Caco-2 (cell line): Measurements from ENCODE around the gene ELL2. TPM values are rescaled to one million over a fixed set of nuclear protein-coding genes. Genes with fewer than 3 reads are reported as not detected.
"Not testable (repeated sequence)": the region's sequence is repeated elsewhere in the genome, so short reads cannot be mapped to it uniquely, and the experiment has no call there.

Source experiments
- BruUV-seq: library from RNA; stranded (reverse); fragments of 400-500 nt; replicated peaks from 2 replicates; lab custom pipeline; 2021; lab: Mats Ljungman, UMichigan
- CTCF ChIA-PET: fragments of 300-600 bp; sonication (Branson Sonifier 250); formaldehyde crosslinking; loops from one replicate; lab custom pipeline; 2022; ENCODE audit warnings: antibody characterized with exemption; lab: Charles Lee
- POLR2A ChIA-PET: fragments of 300-600 bp; sonication (Branson Sonifier 250); formaldehyde crosslinking; loops from one replicate; lab custom pipeline; 2022; ENCODE audit warnings: antibody characterized with exemption; lab: Charles Lee
- DNase-seq, 2 experiments: peaks; one replicate each; pipeline versions ENCODE4 v3.0.0 to v3.0.0-alpha.2; 2020 to 2022
- H3K27me3 ChIP-seq: replicated peaks from 2 replicates; pipeline ENCODE4 v1.6.0; 2011; ENCODE audit warnings: low read length; ENCODE audit not compliant: control insufficient read depth, insufficient read depth
- H3K36me3 ChIP-seq: 2 replicates; pipeline ENCODE4 v1.5.1; 2011; ENCODE audit warnings: low read length; ENCODE audit not compliant: control insufficient read depth, insufficient read depth
- H3K4me1 ChIP-seq: fragments of 250-450 bp; sonication (Bioruptor Pico); 2 replicates; pipeline ENCODE4 v1.5.1; 2020; ENCODE audit warnings: mild to moderate bottlenecking
- H3K4me3 ChIP-seq: 2 replicates; pipeline ENCODE4 v1.5.1; 2011; ENCODE audit warnings: low read depth, mild to moderate bottlenecking, control low read depth, low read length
- H3K9me3 ChIP-seq: fragments of 250-450 bp; sonication (Bioruptor Pico); 2 replicates; pipeline ENCODE4 v1.5.1; 2020; ENCODE audit warnings: mild to moderate bottlenecking, moderate library complexity
- H3K27ac Mint-ChIP-seq: one replicate; pipeline ENCODE4 v1.8.0; 2022; ENCODE audit warnings: mixed read lengths; ENCODE audit not compliant: unreplicated experiment
- H3K27me3 Mint-ChIP-seq: one replicate; pipeline ENCODE4 v1.8.0; 2022; ENCODE audit warnings: mixed read lengths; ENCODE audit not compliant: insufficient read depth, unreplicated experiment
- H3K36me3 Mint-ChIP-seq: one replicate; pipeline ENCODE4 v1.8.0; 2022; ENCODE audit warnings: mild to moderate bottlenecking, mixed read lengths; ENCODE audit not compliant: insufficient read depth, unreplicated experiment
- H3K4me1 Mint-ChIP-seq: one replicate; pipeline ENCODE4 v1.8.0; 2022; ENCODE audit warnings: low read depth, mixed read lengths; ENCODE audit not compliant: unreplicated experiment
- H3K4me3 Mint-ChIP-seq: one replicate; pipeline ENCODE4 v1.8.0; 2022; ENCODE audit warnings: mild to moderate bottlenecking, moderate library complexity, mixed read lengths; ENCODE audit not compliant: unreplicated experiment
- H3K9me3 Mint-ChIP-seq: one replicate; pipeline ENCODE4 v1.8.0; 2022; ENCODE audit warnings: mixed read lengths; ENCODE audit not compliant: unreplicated experiment
- intact Hi-C: fragments of 100-400 bp; cut with micrococcal nuclease; formaldehyde crosslinking; loops from one replicate; pipeline ENCODE4 v1.10.0; 2022; ENCODE audit not compliant: unreplicated experiment
- total RNA-seq: library from RNA; stranded (reverse); gene quantifications from 2 replicates; pipeline ENCODE4 v1.2.3, GENCODE V29; 2022
- TF ChIP-seq, protein P1 (sequence below), 2 experiments: fragments of 200-600 bp in 1 of 2; IDR thresholded peaks; 1 replicate in 1 of 2; 2 replicates in 1 of 2; pipeline versions ENCODE4 v1.5.1 to v1.8.0; 2011 to 2022; ENCODE audit warnings: antibody characterized with exemption in 1 of 2, control low read depth in 1 of 2, inconsistent platforms in 1 of 2, low read depth in 1 of 2, low read length in 1 of 2, mild to moderate bottlenecking in 1 of 2, moderate library complexity in 1 of 2; ENCODE audit not compliant: insufficient read depth in 1 of 2, severe bottlenecking in 1 of 2, unreplicated experiment in 1 of 2

Gene ELL2
- total RNA-seq, 1 experiment from 2014 or later: 81.0 TPM

DNA sequence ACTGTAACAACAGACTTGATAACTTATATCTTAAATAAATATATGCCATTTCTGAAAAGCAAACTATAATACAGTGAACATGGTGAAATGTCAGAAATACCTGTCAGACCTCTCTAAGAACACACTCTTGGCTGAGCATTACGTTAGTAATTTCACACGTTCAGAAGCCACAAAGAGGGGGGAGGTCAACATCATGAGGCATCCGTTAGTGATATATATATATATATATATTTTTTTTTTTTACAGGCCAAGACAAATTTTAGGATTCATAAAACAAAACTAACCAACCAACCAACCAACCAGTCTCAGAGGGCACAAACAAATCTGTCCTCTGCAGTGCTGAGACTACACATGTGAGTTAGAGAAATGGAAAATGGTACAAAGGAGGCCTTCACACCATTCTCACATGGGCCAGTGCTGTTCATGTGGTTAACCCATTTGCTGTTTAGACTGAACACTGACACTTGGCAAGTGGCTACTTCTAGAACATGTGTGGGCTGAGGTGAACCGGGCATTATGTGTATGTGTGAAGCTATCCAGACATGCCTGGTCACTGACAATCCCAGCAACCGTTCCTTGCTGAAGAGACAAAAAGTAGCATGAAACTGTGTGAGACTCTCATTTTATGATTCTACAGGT, 54.5 kb downstream of the ELL2 start:
- Histone ChIP-seq H3K27me3 (no peaks in the 10 kb centered on the region), H3K36me3 (peaks cover 3% of the 10 kb centered on the region), H3K9me3 (no peaks in the 10 kb centered on the region), H3K4me1 (peaks cover 17% of the 10 kb centered on the region), H3K4me3 (no peak overlapping the region)
- H3K4me3 Mint-ChIP-seq: no peak overlapping the region
- intact Hi-C loops: no loop called here
- TF ChIP-seq, protein P1, sequence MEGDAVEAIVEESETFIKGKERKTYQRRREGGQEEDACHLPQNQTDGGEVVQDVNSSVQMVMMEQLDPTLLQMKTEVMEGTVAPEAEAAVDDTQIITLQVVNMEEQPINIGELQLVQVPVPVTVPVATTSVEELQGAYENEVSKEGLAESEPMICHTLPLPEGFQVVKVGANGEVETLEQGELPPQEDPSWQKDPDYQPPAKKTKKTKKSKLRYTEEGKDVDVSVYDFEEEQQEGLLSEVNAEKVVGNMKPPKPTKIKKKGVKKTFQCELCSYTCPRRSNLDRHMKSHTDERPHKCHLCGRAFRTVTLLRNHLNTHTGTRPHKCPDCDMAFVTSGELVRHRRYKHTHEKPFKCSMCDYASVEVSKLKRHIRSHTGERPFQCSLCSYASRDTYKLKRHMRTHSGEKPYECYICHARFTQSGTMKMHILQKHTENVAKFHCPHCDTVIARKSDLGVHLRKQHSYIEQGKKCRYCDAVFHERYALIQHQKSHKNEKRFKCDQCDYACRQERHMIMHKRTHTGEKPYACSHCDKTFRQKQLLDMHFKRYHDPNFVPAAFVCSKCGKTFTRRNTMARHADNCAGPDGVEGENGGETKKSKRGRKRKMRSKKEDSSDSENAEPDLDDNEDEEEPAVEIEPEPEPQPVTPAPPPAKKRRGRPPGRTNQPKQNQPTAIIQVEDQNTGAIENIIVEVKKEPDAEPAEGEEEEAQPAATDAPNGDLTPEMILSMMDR (IDR thresholded peaks at IDR 0.05; ENCODE audit: insufficient read depth in 1 of 2, low read depth in 1 of 2, low read length in 1 of 2, severe bottlenecking in 1 of 2, unreplicated experiment in 1 of 2): no peak
- no peak overlapping the region for H3K27ac Mint-ChIP-seq
- peaks cover 56% of the 10 kb centered on the region for H3K36me3 Mint-ChIP-seq
- ChIA-PET CTCF (no interaction called here), POLR2A (no interaction called here)
- peaks cover 12% of the 10 kb centered on the region for H3K4me1 Mint-ChIP-seq
- H3K27me3 Mint-ChIP-seq: no peaks in the 10 kb centered on the region
- no TSS peak for BruUV-seq
- no peak for DNase-seq
- no peaks in the 10 kb centered on the region for H3K9me3 Mint-ChIP-seq

DNA sequence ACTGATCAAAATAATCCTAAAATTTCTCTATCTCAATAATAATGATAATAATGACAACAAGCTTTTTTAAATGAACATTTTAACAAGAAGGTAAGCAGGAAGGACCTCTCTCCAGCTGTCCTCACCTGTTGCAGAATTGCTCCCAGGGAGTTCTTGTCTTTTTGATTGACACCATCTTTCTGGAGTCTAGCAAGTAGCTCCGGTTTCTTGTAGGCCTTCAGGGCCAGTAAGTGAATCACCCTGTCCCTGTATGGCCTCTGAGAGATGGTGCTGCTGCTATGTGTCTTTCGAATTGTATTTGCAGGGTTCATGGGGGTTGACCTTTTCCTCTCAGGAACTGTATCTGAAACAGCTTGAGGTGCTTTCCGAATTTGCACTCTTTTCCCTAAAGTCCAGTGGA, 55.3 kb downstream of the ELL2 start:
- intact Hi-C loops: not testable (repeated sequence)

DNA sequence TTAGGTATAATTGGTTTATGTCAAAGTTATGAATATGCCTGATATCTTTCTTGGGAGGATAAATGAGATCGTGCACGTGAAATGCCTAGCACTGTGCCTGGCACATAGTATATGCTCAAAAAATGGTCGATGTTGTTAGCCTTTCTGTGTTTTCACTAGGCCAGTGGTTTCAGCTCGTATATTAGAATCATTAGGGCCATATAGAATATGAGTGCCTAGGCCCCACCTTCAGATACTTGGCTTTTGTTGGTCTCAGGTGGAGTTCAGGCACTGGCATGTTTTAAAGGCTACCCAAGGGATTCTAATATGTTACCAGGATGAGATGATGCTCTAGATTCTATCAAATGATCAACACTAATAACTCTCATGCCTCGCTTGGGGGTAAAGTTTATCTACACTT, 56.8 kb downstream of the ELL2 start:
- TF ChIP-seq, protein P1 (IDR thresholded peaks at IDR 0.05; ENCODE audit: insufficient read depth in 1 of 2, low read depth in 1 of 2, low read length in 1 of 2, severe bottlenecking in 1 of 2, unreplicated experiment in 1 of 2): no peak
- peaks cover 50% of the 10 kb centered on the region for H3K36me3 Mint-ChIP-seq
- no peak for DNase-seq
- no TSS peak for BruUV-seq
- Histone ChIP-seq H3K27me3 (no peaks in the 10 kb centered on the region), H3K4me1 (peaks cover 13% of the 10 kb centered on the region), H3K9me3 (no peaks in the 10 kb centered on the region), H3K36me3 (peaks cover 4% of the 10 kb centered on the region), H3K4me3 (no peak overlapping the region)
- no peaks in the 10 kb centered on the region for H3K27me3 Mint-ChIP-seq
- H3K4me1 Mint-ChIP-seq: no peaks in the 10 kb centered on the region
- no peak overlapping the region for H3K27ac Mint-ChIP-seq
- ChIA-PET CTCF (no interaction called here), POLR2A (no interaction called here)
- H3K9me3 Mint-ChIP-seq: no peaks in the 10 kb centered on the region
- intact Hi-C loops: no loop called here
- no peak overlapping the region for H3K4me3 Mint-ChIP-seq

More for the DNA sequence above, 55.3 kb downstream of the ELL2 start:
- DNase-seq, H3K27me3 ChIP-seq, CTCF ChIA-PET, H3K9me3 Mint-ChIP-seq, H3K9me3 ChIP-seq, POLR2A ChIA-PET, BruUV-seq, H3K36me3 ChIP-seq, H3K27me3 Mint-ChIP-seq, H3K4me1 Mint-ChIP-seq, H3K27ac Mint-ChIP-seq, H3K4me3 Mint-ChIP-seq, H3K4me3 ChIP-seq: not testable (repeated sequence)
- H3K36me3 Mint-ChIP-seq: peaks cover 56% of the 10 kb centered on the region
- peaks cover 17% of the 10 kb centered on the region for H3K4me1 ChIP-seq
